Neuron (in vitro differentiated cells): ENCODE results near the gene ATP13A2.

ENCODE experiments used
- H2AFZ ChIP-seq: one replicate; pipeline ENCODE4 v1.6.1; 2013; ENCODE audit warnings: low read depth, mild to moderate bottlenecking, inconsistent platforms, low read length, moderate library complexity
- H3K27me3 ChIP-seq: one replicate; pipeline ENCODE4 v1.6.1; 2013; ENCODE audit warnings: low read length; ENCODE audit not compliant: insufficient read depth
- H3K36me3 ChIP-seq: one replicate; pipeline ENCODE4 v1.6.1; 2013; ENCODE audit warnings: low read length; ENCODE audit not compliant: insufficient read depth
- H3K4me1 ChIP-seq: one replicate; pipeline ENCODE4 v1.6.1; 2013; ENCODE audit warnings: low read length; ENCODE audit not compliant: insufficient read depth
- H3K4me3 ChIP-seq: 2 replicates; pipeline ENCODE4 v1.5.1; 2013; ENCODE audit warnings: mild to moderate bottlenecking, low read length, moderate library complexity
- H3K9me3 ChIP-seq: one replicate; pipeline ENCODE4 v1.6.1; 2013; ENCODE audit warnings: low read length

The ATP13A2 gene

GRCh38 chr1:17023102-17023501 lies 11.4 kb upstream of the ATP13A2 start:
- Histone ChIP-seq H3K36me3 (peaks cover 90% of the 10 kb centered on the region), H3K9me3 (no peaks in the 10 kb centered on the region), H3K4me1 (no peaks in the 10 kb centered on the region), H3K27me3 (no peaks in the 10 kb centered on the region), H2AFZ (no peak overlapping the region), H3K4me3 (no peak overlapping the region)

GRCh38 chr1:17021896-17022295 lies 10.2 kb upstream of the ATP13A2 start:
- Histone ChIP-seq H3K4me3 (no peak overlapping the region), H3K27me3 (no peaks in the 10 kb centered on the region), H2AFZ (no peak overlapping the region), H3K4me1 (no peaks in the 10 kb centered on the region), H3K9me3 (no peaks in the 10 kb centered on the region), H3K36me3 (peaks cover 81% of the 10 kb centered on the region)

DNA sequence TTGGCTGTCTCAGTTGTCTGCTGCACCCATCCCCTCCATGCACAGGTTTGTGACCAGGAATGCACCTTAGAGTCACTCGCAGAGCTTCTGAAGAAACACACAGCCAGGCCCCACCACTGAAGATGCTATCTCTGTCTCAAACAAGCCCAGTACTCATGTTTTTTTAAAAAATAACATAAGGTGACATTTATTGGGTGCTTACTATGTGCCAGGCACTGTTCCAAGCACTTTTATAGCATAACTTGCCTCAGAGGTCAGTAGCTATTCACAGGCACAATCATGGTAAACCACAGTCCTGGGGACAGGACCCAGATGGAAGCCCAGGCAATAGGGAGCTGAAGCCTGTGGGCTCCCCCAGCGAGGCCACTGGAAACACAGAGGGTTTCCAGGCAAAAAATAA lies 8.8 kb upstream of the ATP13A2 start:
- Histone ChIP-seq H2AFZ (no peak overlapping the region), H3K27me3 (no peaks in the 10 kb centered on the region), H3K4me3 (no peak overlapping the region), H3K4me1 (peaks cover 8% of the 10 kb centered on the region), H3K9me3 (no peaks in the 10 kb centered on the region), H3K36me3 (peaks cover 69% of the 10 kb centered on the region)

- H3K27me3 ChIP-seq: no peaks in the 10 kb centered on the region
- H3K36me3 ChIP-seq: peaks cover 57% of the 10 kb centered on the region
- peaks cover 10% of the 10 kb centered on the region for H3K4me1 ChIP-seq
- H2AFZ ChIP-seq: no peak overlapping the region
- no peak overlapping the region for H3K4me3 ChIP-seq
- H3K9me3 ChIP-seq: no peaks in the 10 kb centered on the region
Measured at GRCh38 chr1:17018849-17019248, 7.1 kb upstream of the ATP13A2 start.

- Histone ChIP-seq H3K9me3 (no peaks in the 10 kb centered on the region), H3K36me3 (peaks cover 44% of the 10 kb centered on the region), H3K4me1 (peaks cover 13% of the 10 kb centered on the region), H2AFZ (no peak overlapping the region), H3K4me3 (no peak overlapping the region), H3K27me3 (no peaks in the 10 kb centered on the region)
Measured at GRCh38 chr1:17017435-17017834, 5.7 kb upstream of the ATP13A2 start.

GRCh38 chr1:17016317-17016661 lies 4.6 kb upstream of the ATP13A2 start:
- Histone ChIP-seq H3K4me1 (peaks cover 17% of the 10 kb centered on the region), H3K36me3 (peaks cover 33% of the 10 kb centered on the region), H2AFZ (no peak overlapping the region), H3K9me3 (no peaks in the 10 kb centered on the region), H3K27me3 (no peaks in the 10 kb centered on the region), H3K4me3 (no peak overlapping the region)

- H3K36me3 ChIP-seq: peaks cover 19% of the 10 kb centered on the region
- H3K4me1 ChIP-seq: peaks cover 26% of the 10 kb centered on the region
- H3K27me3 ChIP-seq: no peaks in the 10 kb centered on the region
- no peak overlapping the region for H2AFZ ChIP-seq
- H3K4me3 ChIP-seq: no peak overlapping the region
- H3K9me3 ChIP-seq: no peaks in the 10 kb centered on the region
Measured at GRCh38 chr1:17014671-17015567, 3.2 kb upstream of the ATP13A2 start.

DNA sequence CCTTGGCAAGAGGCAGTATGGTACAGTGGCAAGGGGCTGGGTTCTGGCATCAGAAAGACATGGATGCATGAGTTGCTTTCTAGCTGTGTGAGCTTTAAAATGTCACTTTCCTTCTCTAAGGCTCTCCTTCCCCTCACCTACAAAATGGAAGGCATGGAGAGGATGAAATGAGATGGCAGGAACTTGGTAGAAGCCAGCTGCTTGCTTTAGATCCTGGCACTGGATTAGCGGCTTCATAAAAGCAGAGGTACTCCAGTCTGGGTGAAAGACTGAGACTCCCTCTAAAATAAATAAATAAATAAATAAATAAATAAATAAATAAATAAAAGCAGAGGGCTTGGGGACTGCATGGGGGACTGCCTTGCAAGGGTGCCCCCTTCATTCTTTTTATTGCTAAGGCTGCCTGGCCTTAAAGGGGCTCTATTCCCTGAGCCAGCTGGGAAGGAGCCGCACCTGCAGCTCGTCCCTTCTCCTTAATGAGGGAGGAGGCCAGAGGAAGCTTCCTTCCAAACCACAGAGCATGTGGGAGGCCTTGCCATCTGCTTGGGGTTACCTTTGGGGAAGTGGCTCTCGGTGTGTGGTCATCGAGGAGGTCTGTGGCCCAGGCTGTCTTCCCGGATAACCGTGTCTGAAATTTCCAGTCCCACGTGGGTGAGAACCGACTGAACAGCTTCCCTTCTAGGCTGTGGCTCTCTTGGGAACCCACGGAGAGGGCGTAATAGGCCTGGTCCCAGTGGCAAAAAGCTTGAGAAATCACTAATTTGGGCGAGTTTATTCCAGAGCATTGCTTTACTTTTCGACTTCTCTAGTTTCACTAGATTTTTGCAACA lies 2.0 kb upstream of the ATP13A2 start:
- no peak overlapping the region for H2AFZ ChIP-seq
- peaks cover 26% of the 10 kb centered on the region for H3K4me1 ChIP-seq
- no peaks in the 10 kb centered on the region for H3K9me3 ChIP-seq
- no peaks in the 10 kb centered on the region for H3K27me3 ChIP-seq
- peaks cover 7% of the 10 kb centered on the region for H3K36me3 ChIP-seq
- H3K4me3 ChIP-seq: no peak overlapping the region

DNA sequence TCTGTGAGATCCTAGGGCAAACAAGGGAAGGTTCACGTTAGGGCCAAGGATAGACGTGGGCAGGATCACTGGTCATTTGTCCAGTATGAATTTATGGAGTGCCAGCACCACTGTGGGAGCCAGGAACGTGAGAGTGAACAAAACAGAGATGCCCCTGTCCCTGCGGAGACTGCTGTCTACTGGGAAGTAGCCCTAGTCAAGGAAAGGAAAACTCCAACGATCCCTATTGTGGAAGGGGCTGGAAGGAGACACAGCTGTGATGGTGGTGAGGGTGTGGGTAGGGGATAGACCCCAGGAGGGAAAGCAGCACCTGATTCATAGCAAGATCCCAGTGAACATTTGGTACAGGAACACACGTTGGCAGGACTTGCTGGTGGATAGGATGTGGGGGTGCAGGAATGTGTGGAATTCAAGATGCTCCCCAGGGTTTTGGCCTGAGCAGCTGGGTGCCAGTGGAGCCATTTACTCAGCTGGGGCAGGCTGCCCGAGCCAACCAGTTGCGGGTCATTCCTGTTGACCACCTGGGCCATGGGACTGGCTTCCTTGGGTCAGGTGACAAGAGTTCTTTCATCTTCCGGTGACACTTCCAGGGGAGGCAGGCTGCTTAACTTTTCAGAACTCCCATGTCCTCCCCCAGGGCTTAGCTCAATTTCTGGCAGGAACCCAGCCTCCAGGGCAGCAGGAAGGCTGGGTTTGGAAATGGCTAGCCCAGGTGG lies 1.2 kb upstream of the ATP13A2 start:
- Histone ChIP-seq H3K36me3 (peaks cover 1% of the 10 kb centered on the region), H3K27me3 (no peaks in the 10 kb centered on the region), H3K4me1 (peaks cover 26% of the 10 kb centered on the region), H3K9me3 (no peaks in the 10 kb centered on the region), H3K4me3 (no peak overlapping the region), H2AFZ (peak overlapping the region; percentile 7)

- Histone ChIP-seq H3K4me1 (peaks cover 22% of the 10 kb centered on the region), H3K9me3 (no peaks in the 10 kb centered on the region), H3K27me3 (no peaks in the 10 kb centered on the region), H3K4me3 (peak overlapping the region; percentile 87), H3K36me3 (no peaks in the 10 kb centered on the region), H2AFZ (peak overlapping the region; percentile 70)
Measured at GRCh38 chr1:17011092-17011438, 663 bp downstream of the ATP13A2 start.

DNA sequence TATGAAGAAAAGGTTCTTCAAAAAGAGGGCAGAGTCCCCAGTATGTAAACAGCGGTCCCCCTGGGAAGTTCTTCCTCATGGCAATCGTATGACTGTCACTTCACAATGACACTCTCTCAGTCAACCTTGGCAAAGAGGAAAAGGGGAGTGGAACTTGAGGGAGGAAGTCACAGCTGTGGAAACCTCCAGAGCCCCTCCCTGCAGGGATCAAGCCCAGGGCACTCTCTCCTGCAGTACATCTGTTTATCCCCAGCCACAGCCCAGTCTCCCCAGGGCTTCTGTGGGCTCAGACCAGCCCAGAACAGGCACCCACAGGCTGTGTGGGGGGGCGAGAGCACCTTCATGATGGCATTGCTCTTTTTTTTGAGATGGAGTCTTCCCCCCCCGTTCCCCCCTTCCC lies 2.0 kb downstream of the ATP13A2 start:
- Histone ChIP-seq H2AFZ (no peak overlapping the region), H3K27me3 (no peaks in the 10 kb centered on the region), H3K4me3 (no peak overlapping the region), H3K36me3 (peaks cover 7% of the 10 kb centered on the region), H3K4me1 (peaks cover 16% of the 10 kb centered on the region), H3K9me3 (no peaks in the 10 kb centered on the region)

- Histone ChIP-seq H3K9me3 (no peaks in the 10 kb centered on the region), H3K27me3 (no peaks in the 10 kb centered on the region), H3K36me3 (peaks cover 16% of the 10 kb centered on the region), H3K4me3 (no peak overlapping the region), H2AFZ (no peak overlapping the region), H3K4me1 (peaks cover 16% of the 10 kb centered on the region)
Measured at GRCh38 chr1:17008208-17008855, 3.4 kb downstream of the ATP13A2 start.
